RCC 7860 (cell line): ENCODE results near the gene PPP2R5A.
"Not testable (repeated sequence)": the region's sequence is repeated elsewhere in the genome, so short reads cannot be mapped to it uniquely, and the experiment has no call there.

Source experiments
- DNase-seq: peaks from one replicate; pipeline ENCODE4 v3.0.0-alpha.2; 2015; ENCODE audit warnings: low spot score
- FAIRE-seq: peaks from 2 replicates; lab custom pipeline; 2012; peaks lifted over from hg19 to GRCh38; lab: Jason Lieb, UNC

PPP2R5A gene

GRCh38 chr1:212267017-212267416 lies 18.2 kb upstream of the PPP2R5A start:
- DNase-seq (no peak), FAIRE-seq (peak; percentile 77)

GRCh38 chr1:212267460-212267859 lies 17.8 kb upstream of the PPP2R5A start:
- FAIRE-seq (no peak), DNase-seq (no peak)

- DNase-seq (no peak), FAIRE-seq (no peak)
These were observed 15.9 kb upstream of the PPP2R5A start for GRCh38 chr1:212269306-212269705.

GRCh38 chr1:212270564-212270963 lies 14.6 kb upstream of the PPP2R5A start:
- DNase-seq: no peak
- no peak for FAIRE-seq

GRCh38 chr1:212271234-212271633 lies 14.0 kb upstream of the PPP2R5A start:
- FAIRE-seq: no peak
- no peak for DNase-seq

- no peak for FAIRE-seq
- DNase-seq: no peak
These were observed 13.3 kb upstream of the PPP2R5A start for GRCh38 chr1:212271823-212272485.

GRCh38 chr1:212281590-212281989 lies 3.6 kb upstream of the PPP2R5A start:
- FAIRE-seq: no peak
- DNase-seq: no peak

GRCh38 chr1:212283741-212284140 lies 1.5 kb upstream of the PPP2R5A start:
- FAIRE-seq (no peak), DNase-seq (no peak)

GRCh38 chr1:212284332-212284743 lies 872 bp upstream of the PPP2R5A start:
- no peak for FAIRE-seq
- no peak for DNase-seq

- FAIRE-seq: no peak
- DNase-seq: peak; percentile 29
These were observed 710 bp downstream of the PPP2R5A start for GRCh38 chr1:212285685-212286555.

- DNase-seq: no peak
- FAIRE-seq: no peak
These were observed 1.4 kb downstream of the PPP2R5A start for GRCh38 chr1:212286556-212287131.

GRCh38 chr1:212287261-212287895 lies 2.2 kb downstream of the PPP2R5A start:
- DNase-seq (no peak), FAIRE-seq (peak; percentile 48)

GRCh38 chr1:212287995-212288394 lies 2.8 kb downstream of the PPP2R5A start:
- FAIRE-seq, DNase-seq: not testable (repeated sequence)

- FAIRE-seq: peak; percentile 81
- DNase-seq: peak; percentile 65
These were observed 3.4 kb downstream of the PPP2R5A start for GRCh38 chr1:212288615-212289014.

- no peak for DNase-seq
- no peak for FAIRE-seq
These were observed 4.3 kb downstream of the PPP2R5A start for GRCh38 chr1:212289262-212290077.

GRCh38 chr1:212290608-212291007 lies 5.4 kb downstream of the PPP2R5A start:
- FAIRE-seq (peak; percentile 65), DNase-seq (no peak)

- FAIRE-seq: peak; percentile 82
- DNase-seq: peak; percentile 55
These were observed 6.4 kb downstream of the PPP2R5A start for GRCh38 chr1:212291505-212292134.

GRCh38 chr1:212292250-212293105 lies 7.3 kb downstream of the PPP2R5A start:
- FAIRE-seq: no peak
- DNase-seq: no peak

GRCh38 chr1:212293579-212293978 lies 8.4 kb downstream of the PPP2R5A start:
- FAIRE-seq (peak; percentile 50), DNase-seq (no peak)
